Dermis blood vessel endothelial cell (primary cell): Measurements from ENCODE around the gene PPM1H. TPM values are rescaled to one million over a fixed set of nuclear protein-coding genes. Genes with fewer than 3 reads are reported as not detected.

Source experiments
- DNase-seq: peaks from one replicate; pipeline ENCODE4 v3.0.0; 2010
- total RNA-seq: library from RNA; depleted of rRNA; stranded (reverse); fragments of >200 nt; gene quantifications from 2 replicates; pipeline ENCODE4 v1.2.3, GENCODE V29; 2014

PPM1H gene
- total RNA-seq, 1 donor from 2014 or later: 2.9 TPM

DNA sequence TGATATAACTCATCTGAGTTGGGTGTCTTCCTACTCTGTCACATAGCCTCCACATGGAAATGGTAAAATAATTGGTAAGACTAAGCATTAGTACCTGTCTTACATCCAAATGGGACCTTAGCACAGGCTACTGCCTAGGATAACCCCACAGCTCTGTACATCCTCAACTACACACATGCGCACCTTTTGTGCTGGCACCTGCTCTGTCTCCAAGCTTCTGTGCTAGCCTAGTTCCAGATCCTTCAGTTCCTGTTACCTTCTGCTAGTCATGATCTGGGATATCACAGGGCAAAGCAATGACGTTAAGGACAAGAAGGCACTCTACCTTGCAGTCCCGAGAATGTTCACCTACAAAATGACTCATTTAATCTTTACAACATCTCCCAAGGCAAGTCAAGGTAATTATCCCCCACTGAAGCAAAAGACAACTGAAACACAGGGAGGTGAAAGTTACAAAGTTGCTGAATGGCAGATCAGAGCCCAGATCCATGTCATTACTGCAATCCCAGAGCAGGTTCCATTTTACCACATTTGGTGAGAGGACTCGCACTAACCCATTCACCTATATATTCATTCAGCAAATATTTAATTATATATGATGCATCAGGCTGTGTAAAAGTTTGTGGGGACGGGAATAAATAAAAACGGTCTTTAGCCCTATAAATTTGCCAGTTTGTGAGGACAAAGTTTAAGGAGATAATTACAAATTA, 61.7 kb downstream of the PPM1H start:
- no peak for DNase-seq

DNA sequence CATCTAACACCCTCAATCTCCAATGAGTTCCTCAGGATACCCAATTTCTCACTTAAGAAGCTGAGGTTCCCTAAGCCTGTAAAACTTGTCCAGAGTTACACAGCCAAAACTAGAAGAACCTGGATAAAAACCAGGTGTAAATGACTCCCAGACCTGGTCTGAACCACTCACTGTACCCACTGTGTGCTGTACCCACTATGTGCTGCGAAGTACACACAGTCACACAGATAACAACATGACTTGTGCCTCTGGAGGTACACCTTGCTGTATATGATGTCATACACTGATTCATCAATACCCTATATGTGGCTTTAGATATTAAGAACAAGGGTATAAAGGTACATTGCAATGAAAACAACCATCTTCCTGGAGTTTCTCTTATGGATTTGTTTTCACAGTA, 66.1 kb downstream of the PPM1H start:
- no peak for DNase-seq

GRCh38 chr12:62866451-62867082, 68.4 kb downstream of the PPM1H start:
- peak; percentile 75 for DNase-seq

- no peak for DNase-seq
These were observed 69.0 kb downstream of the PPM1H start for GRCh38 chr12:62865937-62866336.

DNA sequence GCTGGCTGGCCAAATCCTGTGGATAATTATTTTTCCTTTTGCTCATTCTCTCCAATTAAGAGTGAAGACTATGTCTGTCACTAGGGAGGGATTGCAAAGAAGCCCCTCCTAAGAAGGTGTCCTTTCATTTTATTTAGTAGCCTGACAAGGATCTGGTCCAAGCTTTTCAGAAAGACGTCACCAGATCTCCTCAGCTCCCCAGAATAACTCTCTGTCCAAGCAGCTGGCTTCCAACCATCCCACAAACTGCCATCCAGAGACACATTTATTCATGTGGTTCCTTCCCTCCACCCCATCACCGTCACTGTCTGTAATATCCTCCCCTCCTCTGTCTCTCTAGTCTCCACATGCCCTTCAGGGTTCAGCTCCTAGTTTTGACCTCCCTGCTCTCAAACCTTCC, 69.9 kb downstream of the PPM1H start:
- no peak for DNase-seq

GRCh38 chr12:62862259-62862881, 72.6 kb downstream of the PPM1H start:
- DNase-seq: peak; percentile 33

- DNase-seq: no peak
These were observed 73.4 kb downstream of the PPM1H start for GRCh38 chr12:62861586-62861985.

- DNase-seq: no peak
These were observed 74.2 kb downstream of the PPM1H start for GRCh38 chr12:62860501-62861411.

GRCh38 chr12:62860020-62860419, 74.9 kb downstream of the PPM1H start:
- DNase-seq: no peak

GRCh38 chr12:62859321-62859737, 75.6 kb downstream of the PPM1H start:
- no peak for DNase-seq

GRCh38 chr12:62856454-62856853, 78.5 kb downstream of the PPM1H start:
- DNase-seq: no peak

GRCh38 chr12:62854024-62854423, 80.9 kb downstream of the PPM1H start:
- no peak for DNase-seq

DNA sequence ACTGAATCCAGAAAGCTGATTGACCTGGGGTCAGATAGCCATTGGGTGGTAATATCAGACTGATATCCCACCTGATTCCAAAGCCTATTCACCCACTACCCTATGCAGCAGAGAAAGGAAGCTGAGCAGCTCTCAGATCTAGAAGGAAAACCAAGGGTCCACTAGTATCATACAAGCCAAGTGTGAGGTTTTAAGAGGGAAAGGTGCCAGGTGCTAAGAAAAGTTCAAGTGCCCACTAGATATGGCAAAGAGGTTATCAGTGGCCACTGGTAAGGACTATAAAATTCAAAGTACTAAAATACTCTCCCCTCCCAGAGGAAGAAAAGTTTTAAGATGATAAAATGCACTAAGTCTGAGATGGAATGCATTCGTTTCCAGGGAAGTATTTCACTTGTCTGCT, 85.6 kb downstream of the PPM1H start:
- DNase-seq: no peak

- peak; percentile 62 for DNase-seq
These were observed 86.5 kb downstream of the PPM1H start for GRCh38 chr12:62848418-62848817.

DNA sequence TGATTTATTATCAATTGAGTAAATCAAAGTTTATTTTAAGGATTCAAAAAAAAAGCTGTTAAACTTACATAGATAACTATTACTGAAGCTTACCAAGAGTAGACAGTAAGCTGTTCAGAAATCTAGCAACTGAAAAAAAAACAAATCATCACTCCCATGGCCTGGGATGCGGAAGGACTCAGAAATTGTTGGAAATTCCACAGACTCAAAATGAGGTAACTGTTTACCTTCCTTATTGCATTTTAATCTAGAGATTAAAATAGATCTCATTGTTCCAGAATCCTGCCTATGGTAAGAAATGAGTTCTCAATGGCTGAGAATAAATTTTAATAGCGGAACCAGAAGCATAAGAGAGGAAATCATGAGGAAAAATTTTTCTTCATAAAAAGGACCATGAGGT, 87.2 kb downstream of the PPM1H start:
- peak; percentile 69 for DNase-seq

GRCh38 chr12:62846491-62846890, 88.5 kb downstream of the PPM1H start:
- DNase-seq: peak; percentile 26

DNA sequence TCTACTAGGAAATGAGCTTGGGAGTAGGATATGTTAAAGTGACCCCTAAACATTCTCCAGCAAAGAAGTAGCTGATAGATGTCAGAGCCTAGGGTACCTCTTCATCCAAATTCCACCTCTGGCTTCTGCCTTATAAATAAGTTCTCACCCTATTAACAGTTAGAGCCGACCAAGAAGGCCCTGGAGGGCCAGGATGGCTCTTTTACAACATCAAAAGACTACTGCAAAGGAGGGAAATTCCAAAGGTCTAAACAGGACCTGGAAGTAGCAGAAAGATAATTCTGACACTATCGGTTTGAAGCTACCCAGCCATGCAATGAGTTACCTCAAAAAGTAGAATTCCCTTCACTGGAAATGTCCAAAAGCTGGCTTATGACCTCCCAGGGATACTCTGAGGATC, 90.0 kb downstream of the PPM1H start:
- no peak for DNase-seq

- DNase-seq: no peak
These were observed 91.2 kb downstream of the PPM1H start for GRCh38 chr12:62843716-62844115.

GRCh38 chr12:62841846-62842245, 93.1 kb downstream of the PPM1H start:
- DNase-seq: peak; percentile 51

- DNase-seq: no peak
These were observed 94.1 kb downstream of the PPM1H start for GRCh38 chr12:62840806-62841205.

- DNase-seq: no peak
These were observed 94.9 kb downstream of the PPM1H start for GRCh38 chr12:62839869-62840660.

- peak; percentile 55 for DNase-seq
These were observed 99.9 kb downstream of the PPM1H start for GRCh38 chr12:62834971-62835547.
